Right atrium auricular region (tissue), 2 donors: ENCODE results near the gene CREB5. TPM values are rescaled to one million over a fixed set of nuclear protein-coding genes. Genes with fewer than 3 reads are reported as not detected.

Experiments
- DNase-seq: peaks from one replicate; pipeline ENCODE4 v3.0.0-alpha.2; 2019; ENCODE audit warnings: low spot score
- H3K27ac ChIP-seq, 2 donors: fragments of 200-600 bp; sonication (generic); 1 replicate in 1 of 2; 2 replicates in 1 of 2; pipeline ENCODE4 v1.5.1; 2016 to 2019
- H3K27me3 ChIP-seq, 2 donors: fragments of 200-600 bp; sonication (generic); one replicate each; pipeline versions ENCODE4 v1.5.1 to v1.6.0; 2017 to 2019
- H3K36me3 ChIP-seq: fragments of 200-600 bp; sonication (generic); one replicate; pipeline ENCODE4 v1.5.1; 2016
- H3K4me1 ChIP-seq, 2 donors: fragments of 200-600 bp; sonication (generic); one replicate each; pipeline versions ENCODE4 v1.5.1 to v1.6.0; 2017 to 2019
- H3K4me3 ChIP-seq, 2 donors: fragments of 200-600 bp; sonication (generic); 1 replicate in 1 of 2; 2 replicates in 1 of 2; pipeline ENCODE4 v1.5.1; 2017 to 2019; ENCODE audit warnings: mild to moderate bottlenecking in 1 of 2, moderate library complexity in 1 of 2
- H3K9me3 ChIP-seq, 2 donors: fragments of 200-600 bp; sonication (generic); one replicate each; pipeline ENCODE4 v1.5.1; 2019
- total RNA-seq, 2 donors: library from RNA; depleted of rRNA; stranded (reverse); fragments of >200 nt; gene quantifications; one replicate each; pipeline ENCODE4 v1.1.0, GENCODE V29; 2016
- TF ChIP-seq, protein P1 (sequence below), 2 donors: fragments of 200-600 bp; sonication (generic); IDR thresholded peaks; one replicate each; pipeline ENCODE4 v1.5.1; 2019; ENCODE audit warnings: antibody characterized with exemption in 2 of 2

CREB5 gene
- total RNA-seq, 2 donors from 2014 or later = 10.5 to 20.8 TPM

- Histone ChIP-seq H3K36me3 (no peaks in the 10 kb centered on the region), H3K27me3 (no peaks in the 10 kb centered on the region), H3K4me3 (no peak overlapping the region), H3K4me1 (peaks cover 0 to 8% of the 10 kb centered on the region in 2 donors), H3K27ac (no peak overlapping the region), H3K9me3 (no peaks in the 10 kb centered on the region)
- TF ChIP-seq, protein P1, sequence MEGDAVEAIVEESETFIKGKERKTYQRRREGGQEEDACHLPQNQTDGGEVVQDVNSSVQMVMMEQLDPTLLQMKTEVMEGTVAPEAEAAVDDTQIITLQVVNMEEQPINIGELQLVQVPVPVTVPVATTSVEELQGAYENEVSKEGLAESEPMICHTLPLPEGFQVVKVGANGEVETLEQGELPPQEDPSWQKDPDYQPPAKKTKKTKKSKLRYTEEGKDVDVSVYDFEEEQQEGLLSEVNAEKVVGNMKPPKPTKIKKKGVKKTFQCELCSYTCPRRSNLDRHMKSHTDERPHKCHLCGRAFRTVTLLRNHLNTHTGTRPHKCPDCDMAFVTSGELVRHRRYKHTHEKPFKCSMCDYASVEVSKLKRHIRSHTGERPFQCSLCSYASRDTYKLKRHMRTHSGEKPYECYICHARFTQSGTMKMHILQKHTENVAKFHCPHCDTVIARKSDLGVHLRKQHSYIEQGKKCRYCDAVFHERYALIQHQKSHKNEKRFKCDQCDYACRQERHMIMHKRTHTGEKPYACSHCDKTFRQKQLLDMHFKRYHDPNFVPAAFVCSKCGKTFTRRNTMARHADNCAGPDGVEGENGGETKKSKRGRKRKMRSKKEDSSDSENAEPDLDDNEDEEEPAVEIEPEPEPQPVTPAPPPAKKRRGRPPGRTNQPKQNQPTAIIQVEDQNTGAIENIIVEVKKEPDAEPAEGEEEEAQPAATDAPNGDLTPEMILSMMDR (IDR thresholded peaks at IDR 0.05) = no peak
- DNase-seq = no peak
Observed at GRCh38 chr7:28842769-28843295, 430.5 kb downstream of the CREB5 start.

GRCh38 chr7:28845106-28845505 is 432.8 kb downstream of the CREB5 start:
- no peak overlapping the region for H3K4me3 ChIP-seq
- no peak for DNase-seq
- no peaks in the 10 kb centered on the region for H3K9me3 ChIP-seq
- H3K36me3 ChIP-seq = no peaks in the 10 kb centered on the region
- no peak overlapping the region for H3K27ac ChIP-seq
- peaks cover 0 to 8% of the 10 kb centered on the region in 2 donors for H3K4me1 ChIP-seq
- TF ChIP-seq, protein P1 (IDR thresholded peaks at IDR 0.05) = no peak
- H3K27me3 ChIP-seq = no peaks in the 10 kb centered on the region

GRCh38 chr7:28847176-28847575 is 434.9 kb downstream of the CREB5 start:
- H3K27me3 ChIP-seq = no peaks in the 10 kb centered on the region
- H3K36me3 ChIP-seq = no peaks in the 10 kb centered on the region
- no peak for DNase-seq
- TF ChIP-seq, protein P1 (IDR thresholded peaks at IDR 0.05) = no peak
- H3K4me1 ChIP-seq = peaks cover 0 to 4% of the 10 kb centered on the region in 2 donors
- H3K27ac ChIP-seq = no peak overlapping the region
- H3K4me3 ChIP-seq = no peak overlapping the region
- no peaks in the 10 kb centered on the region for H3K9me3 ChIP-seq

GRCh38 chr7:28847681-28848080 is 435.4 kb downstream of the CREB5 start:
- Histone ChIP-seq H3K4me1 (no peaks in the 10 kb centered on the region), H3K4me3 (no peak overlapping the region), H3K36me3 (no peaks in the 10 kb centered on the region), H3K27me3 (no peaks in the 10 kb centered on the region), H3K9me3 (no peaks in the 10 kb centered on the region), H3K27ac (no peak overlapping the region)
- TF ChIP-seq, protein P1 (IDR thresholded peaks at IDR 0.05) = no peak
- DNase-seq = no peak

GRCh38 chr7:28848906-28849305 is 436.6 kb downstream of the CREB5 start:
- no peaks in the 10 kb centered on the region for H3K36me3 ChIP-seq
- DNase-seq = no peak
- H3K9me3 ChIP-seq = no peaks in the 10 kb centered on the region
- TF ChIP-seq, protein P1 (IDR thresholded peaks at IDR 0.05) = no peak
- no peaks in the 10 kb centered on the region for H3K27me3 ChIP-seq
- H3K4me1 ChIP-seq = peaks cover 0 to 4% of the 10 kb centered on the region in 2 donors
- H3K27ac ChIP-seq = no peak overlapping the region
- no peak overlapping the region for H3K4me3 ChIP-seq

- H3K27me3 ChIP-seq = no peaks in the 10 kb centered on the region
- TF ChIP-seq, protein P1 (IDR thresholded peaks at IDR 0.05) = no peak
- no peaks in the 10 kb centered on the region for H3K9me3 ChIP-seq
- no peak for DNase-seq
- no peak overlapping the region for H3K27ac ChIP-seq
- peaks cover 0 to 5% of the 10 kb centered on the region in 2 donors for H3K4me1 ChIP-seq
- no peaks in the 10 kb centered on the region for H3K36me3 ChIP-seq
- no peak overlapping the region for H3K4me3 ChIP-seq
Observed at GRCh38 chr7:28850699-28851098, 438.4 kb downstream of the CREB5 start.
